Measurements from ENCODE around the gene TMBIM4.
A peak's percentile ranks its signal among the peaks of the same experiment; 100 is the strongest.

The TMBIM4 gene

DNA sequence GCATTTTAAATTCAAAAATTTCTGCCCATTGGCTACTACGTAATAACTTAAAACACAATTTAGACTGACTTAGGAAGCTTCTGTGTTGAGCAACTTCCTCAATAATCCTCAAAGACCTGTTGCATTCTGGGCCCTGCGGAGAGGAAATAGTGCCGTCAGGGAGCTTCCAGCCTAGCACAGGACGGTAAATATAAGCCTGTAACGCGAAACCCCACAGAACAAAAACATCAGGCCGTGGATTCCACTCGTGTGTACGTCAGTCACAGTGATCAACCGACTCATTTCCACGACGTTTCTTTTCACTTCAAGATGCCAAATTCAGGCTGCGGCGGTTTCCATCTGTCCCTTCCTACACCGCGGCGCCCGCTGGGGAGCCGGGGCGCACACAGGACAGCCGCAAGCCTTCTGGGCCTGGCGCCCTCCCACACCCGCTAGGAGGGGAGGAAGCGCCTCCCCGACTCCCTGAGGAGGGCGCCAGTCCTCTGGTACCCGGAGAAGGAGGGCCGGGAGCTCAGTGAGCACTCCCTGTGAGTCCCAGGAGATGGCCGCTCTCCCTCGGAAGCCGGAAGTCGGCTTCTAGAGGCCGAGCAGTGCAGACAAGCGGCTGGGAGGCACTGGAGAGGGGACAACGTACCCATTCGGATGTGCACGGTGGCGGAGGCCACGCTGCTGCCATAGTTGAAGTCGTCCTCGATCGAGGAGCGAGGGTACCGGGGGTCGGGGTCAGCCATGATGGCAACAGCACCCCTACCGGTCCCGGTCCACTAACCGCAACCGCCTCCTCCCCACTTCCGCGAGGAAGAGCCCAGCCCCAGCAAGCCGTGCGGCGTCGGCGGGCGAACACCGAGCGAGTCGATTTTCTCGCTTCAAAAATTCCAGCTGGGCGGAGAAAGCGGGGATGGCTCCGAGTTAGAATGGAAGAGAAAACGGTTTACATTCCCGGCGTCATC is at the start of gene TMBIM4 (continued):
- TF ChIP-seq SCRT1 (tag by site-specific recombination; IDR thresholded peaks at IDR 0.05; ENCODE audit: borderline replicate concordance): peak; percentile 96
- no peak for TF ChIP-seq ZNF114 (tag by site-specific recombination; IDR thresholded peaks at IDR 0.05)
- 0 out of 2 replicates have a peak, but pooled peaks have one; percentile 28 for TF ChIP-seq GLI4 (tag by site-specific recombination; IDR thresholded peaks at IDR 0.05)
- TF ChIP-seq, protein P1, sequence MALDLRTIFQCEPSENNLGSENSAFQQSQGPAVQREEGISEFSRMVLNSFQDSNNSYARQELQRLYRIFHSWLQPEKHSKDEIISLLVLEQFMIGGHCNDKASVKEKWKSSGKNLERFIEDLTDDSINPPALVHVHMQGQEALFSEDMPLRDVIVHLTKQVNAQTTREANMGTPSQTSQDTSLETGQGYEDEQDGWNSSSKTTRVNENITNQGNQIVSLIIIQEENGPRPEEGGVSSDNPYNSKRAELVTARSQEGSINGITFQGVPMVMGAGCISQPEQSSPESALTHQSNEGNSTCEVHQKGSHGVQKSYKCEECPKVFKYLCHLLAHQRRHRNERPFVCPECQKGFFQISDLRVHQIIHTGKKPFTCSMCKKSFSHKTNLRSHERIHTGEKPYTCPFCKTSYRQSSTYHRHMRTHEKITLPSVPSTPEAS (tag by site-specific recombination; IDR thresholded peaks at IDR 0.05): peak; percentile 60
- TF ChIP-seq, protein P2, sequence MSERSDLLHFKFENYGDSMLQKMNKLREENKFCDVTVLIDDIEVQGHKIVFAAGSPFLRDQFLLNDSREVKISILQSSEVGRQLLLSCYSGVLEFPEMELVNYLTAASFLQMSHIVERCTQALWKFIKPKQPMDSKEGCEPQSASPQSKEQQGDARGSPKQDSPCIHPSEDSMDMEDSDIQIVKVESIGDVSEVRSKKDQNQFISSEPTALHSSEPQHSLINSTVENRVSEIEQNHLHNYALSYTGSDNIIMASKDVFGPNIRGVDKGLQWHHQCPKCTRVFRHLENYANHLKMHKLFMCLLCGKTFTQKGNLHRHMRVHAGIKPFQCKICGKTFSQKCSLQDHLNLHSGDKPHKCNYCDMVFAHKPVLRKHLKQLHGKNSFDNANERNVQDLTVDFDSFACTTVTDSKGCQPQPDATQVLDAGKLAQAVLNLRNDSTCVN (tag by site-specific recombination; optimal IDR thresholded peaks at IDR 0.05): peak; percentile 65
- TF ChIP-seq, protein P3, sequence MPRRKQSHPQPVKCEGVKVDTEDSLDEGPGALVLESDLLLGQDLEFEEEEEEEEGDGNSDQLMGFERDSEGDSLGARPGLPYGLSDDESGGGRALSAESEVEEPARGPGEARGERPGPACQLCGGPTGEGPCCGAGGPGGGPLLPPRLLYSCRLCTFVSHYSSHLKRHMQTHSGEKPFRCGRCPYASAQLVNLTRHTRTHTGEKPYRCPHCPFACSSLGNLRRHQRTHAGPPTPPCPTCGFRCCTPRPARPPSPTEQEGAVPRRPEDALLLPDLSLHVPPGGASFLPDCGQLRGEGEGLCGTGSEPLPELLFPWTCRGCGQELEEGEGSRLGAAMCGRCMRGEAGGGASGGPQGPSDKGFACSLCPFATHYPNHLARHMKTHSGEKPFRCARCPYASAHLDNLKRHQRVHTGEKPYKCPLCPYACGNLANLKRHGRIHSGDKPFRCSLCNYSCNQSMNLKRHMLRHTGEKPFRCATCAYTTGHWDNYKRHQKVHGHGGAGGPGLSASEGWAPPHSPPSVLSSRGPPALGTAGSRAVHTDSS (tag by site-specific recombination; IDR thresholded peaks at IDR 0.05): peak; percentile 93
- no peak for TF ChIP-seq ZNF433 (tag by site-specific recombination; IDR thresholded peaks at IDR 0.05; ENCODE audit: low read depth)
- peak; percentile 51; the same call in 1 of the 2 replicates for TF ChIP-seq MZF1 (tag by site-specific recombination; IDR thresholded peaks at IDR 0.05; ENCODE audit: borderline replicate concordance)
- no peak for TF ChIP-seq ZNF530 (tag by site-specific recombination; IDR thresholded peaks at IDR 0.05; ENCODE audit: low read depth)
- peak; percentile 35 for TF ChIP-seq ZNF10 (tag by site-specific recombination; IDR thresholded peaks at IDR 0.05)
- TF ChIP-seq ZNF596 (tag by site-specific recombination; IDR thresholded peaks at IDR 0.05): peak; percentile 67
- TF ChIP-seq, protein P4, sequence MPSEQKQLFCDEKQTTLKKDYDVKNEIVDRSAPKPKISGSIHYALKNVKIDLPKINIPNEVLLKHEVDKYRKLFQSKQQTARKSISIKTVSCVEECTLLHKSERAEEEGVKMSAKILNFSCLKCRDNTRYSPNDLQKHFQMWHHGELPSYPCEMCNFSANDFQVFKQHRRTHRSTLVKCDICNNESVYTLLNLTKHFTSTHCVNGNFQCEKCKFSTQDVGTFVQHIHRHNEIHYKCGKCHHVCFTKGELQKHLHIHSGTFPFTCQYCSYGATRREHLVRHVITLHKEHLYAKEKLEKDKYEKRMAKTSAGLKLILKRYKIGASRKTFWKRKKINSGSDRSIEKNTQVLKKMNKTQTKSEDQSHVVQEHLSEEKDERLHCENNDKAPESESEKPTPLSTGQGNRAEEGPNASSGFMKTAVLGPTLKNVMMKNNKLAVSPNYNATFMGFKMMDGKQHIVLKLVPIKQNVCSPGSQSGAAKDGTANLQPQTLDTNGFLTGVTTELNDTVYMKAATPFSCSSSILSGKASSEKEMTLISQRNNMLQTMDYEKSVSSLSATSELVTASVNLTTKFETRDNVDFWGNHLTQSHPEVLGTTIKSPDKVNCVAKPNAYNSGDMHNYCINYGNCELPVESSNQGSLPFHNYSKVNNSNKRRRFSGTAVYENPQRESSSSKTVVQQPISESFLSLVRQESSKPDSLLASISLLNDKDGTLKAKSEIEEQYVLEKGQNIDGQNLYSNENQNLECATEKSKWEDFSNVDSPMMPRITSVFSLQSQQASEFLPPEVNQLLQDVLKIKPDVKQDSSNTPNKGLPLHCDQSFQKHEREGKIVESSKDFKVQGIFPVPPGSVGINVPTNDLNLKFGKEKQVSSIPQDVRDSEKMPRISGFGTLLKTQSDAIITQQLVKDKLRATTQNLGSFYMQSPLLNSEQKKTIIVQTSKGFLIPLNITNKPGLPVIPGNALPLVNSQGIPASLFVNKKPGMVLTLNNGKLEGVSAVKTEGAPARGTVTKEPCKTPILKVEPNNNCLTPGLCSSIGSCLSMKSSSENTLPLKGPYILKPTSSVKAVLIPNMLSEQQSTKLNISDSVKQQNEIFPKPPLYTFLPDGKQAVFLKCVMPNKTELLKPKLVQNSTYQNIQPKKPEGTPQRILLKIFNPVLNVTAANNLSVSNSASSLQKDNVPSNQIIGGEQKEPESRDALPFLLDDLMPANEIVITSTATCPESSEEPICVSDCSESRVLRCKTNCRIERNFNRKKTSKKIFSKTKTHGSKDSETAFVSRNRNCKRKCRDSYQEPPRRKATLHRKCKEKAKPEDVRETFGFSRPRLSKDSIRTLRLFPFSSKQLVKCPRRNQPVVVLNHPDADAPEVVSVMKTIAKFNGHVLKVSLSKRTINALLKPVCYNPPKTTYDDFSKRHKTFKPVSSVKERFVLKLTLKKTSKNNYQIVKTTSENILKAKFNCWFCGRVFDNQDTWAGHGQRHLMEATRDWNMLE (tag by site-specific recombination; conservative IDR thresholded peaks at IDR 0.05; ENCODE audit: low read depth): peak; percentile 85
- TF ChIP-seq, protein P5, sequence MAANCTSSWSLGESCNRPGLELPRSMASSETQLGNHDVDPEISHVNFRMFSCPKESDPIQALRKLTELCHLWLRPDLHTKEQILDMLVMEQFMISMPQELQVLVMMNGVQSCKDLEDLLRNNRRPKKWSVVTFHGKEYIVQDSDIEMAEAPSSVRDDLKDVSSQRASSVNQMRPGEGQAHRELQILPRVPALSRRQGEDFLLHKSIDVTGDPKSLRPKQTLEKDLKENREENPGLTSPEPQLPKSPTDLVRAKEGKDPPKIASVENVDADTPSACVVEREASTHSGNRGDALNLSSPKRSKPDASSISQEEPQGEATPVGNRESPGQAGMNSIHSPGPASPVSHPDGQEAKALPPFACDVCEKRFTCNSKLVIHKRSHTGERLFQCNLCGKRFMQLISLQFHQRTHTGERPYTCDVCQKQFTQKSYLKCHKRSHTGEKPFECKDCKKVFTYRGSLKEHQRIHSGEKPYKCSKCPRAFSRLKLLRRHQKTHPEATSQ (tag by site-specific recombination; IDR thresholded peaks at IDR 0.05): no peak
- TF ChIP-seq ZNF302 (tag by site-specific recombination; IDR thresholded peaks at IDR 0.05; ENCODE audit: low read depth): no peak
- peak; percentile 92 for TF ChIP-seq ZNF610 (tag by site-specific recombination; IDR thresholded peaks at IDR 0.05; ENCODE audit: borderline replicate concordance)
- TF ChIP-seq, protein P6, sequence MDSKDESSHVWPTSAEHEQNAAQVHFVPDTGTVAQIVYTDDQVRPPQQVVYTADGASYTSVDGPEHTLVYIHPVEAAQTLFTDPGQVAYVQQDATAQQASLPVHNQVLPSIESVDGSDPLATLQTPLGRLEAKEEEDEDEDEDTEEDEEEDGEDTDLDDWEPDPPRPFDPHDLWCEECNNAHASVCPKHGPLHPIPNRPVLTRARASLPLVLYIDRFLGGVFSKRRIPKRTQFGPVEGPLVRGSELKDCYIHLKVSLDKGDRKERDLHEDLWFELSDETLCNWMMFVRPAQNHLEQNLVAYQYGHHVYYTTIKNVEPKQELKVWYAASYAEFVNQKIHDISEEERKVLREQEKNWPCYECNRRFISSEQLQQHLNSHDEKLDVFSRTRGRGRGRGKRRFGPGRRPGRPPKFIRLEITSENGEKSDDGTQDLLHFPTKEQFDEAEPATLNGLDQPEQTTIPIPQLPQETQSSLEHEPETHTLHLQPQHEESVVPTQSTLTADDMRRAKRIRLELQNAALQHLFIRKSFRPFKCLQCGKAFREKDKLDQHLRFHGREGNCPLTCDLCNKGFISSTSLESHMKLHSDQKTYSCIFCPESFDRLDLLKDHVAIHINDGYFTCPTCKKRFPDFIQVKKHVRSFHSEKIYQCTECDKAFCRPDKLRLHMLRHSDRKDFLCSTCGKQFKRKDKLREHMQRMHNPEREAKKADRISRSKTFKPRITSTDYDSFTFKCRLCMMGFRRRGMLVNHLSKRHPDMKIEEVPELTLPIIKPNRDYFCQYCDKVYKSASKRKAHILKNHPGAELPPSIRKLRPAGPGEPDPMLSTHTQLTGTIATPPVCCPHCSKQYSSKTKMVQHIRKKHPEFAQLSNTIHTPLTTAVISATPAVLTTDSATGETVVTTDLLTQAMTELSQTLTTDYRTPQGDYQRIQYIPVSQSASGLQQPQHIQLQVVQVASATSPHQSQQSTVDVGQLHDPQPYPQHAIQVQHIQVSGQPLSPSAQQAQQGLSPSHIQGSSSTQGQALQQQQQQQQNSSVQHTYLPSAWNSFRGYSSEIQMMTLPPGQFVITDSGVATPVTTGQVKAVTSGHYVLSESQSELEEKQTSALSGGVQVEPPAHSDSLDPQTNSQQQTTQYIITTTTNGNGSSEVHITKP (tag by site-specific recombination; IDR thresholded peaks at IDR 0.05): peak; percentile 94
- TF ChIP-seq SCRT2 (tag by site-specific recombination; IDR thresholded peaks at IDR 0.05): peak; percentile 100
- peak; percentile 46 for TF ChIP-seq SETDB1 (IDR thresholded peaks at IDR 0.05; ENCODE audit: insufficient read length, low read length)
- TF ChIP-seq EGR2 (tag by site-specific recombination; IDR thresholded peaks at IDR 0.05; ENCODE audit: low read depth): peak; percentile 32; the same call in 1 of the 2 replicates
- peak; percentile 95 for TF ChIP-seq PRDM1 (tag by site-specific recombination; IDR thresholded peaks at IDR 0.05)
- TF ChIP-seq ZNF48 (tag by site-specific recombination; IDR thresholded peaks at IDR 0.05): no peak
- no peak for TF ChIP-seq ZNF214 (tag by site-specific recombination; IDR thresholded peaks at IDR 0.05; ENCODE audit: borderline replicate concordance)
